ENCODE measurements around the gene THPO.
A peak's percentile ranks its signal among the peaks of the same experiment; 100 is the strongest.

THPO gene

GRCh38 chr3:184361932-184362667, 15.9 kb downstream of the THPO start:
- no peak for DNase-seq

GRCh38 chr3:184361532-184361931, 16.5 kb downstream of the THPO start, which contains the start of the genes CLCN2 and POLR2H:
Gene CLCN2, minus strand, starts transcription at chr3:184361605. Its CDS starts 126 bp downstream, at chr3:184361479.
Gene POLR2H, plus strand, starts transcription at chr3:184361710. Its CDS starts 1,783 bp downstream, at chr3:184363493.
- DNase-seq: peak; percentile 39

DNA sequence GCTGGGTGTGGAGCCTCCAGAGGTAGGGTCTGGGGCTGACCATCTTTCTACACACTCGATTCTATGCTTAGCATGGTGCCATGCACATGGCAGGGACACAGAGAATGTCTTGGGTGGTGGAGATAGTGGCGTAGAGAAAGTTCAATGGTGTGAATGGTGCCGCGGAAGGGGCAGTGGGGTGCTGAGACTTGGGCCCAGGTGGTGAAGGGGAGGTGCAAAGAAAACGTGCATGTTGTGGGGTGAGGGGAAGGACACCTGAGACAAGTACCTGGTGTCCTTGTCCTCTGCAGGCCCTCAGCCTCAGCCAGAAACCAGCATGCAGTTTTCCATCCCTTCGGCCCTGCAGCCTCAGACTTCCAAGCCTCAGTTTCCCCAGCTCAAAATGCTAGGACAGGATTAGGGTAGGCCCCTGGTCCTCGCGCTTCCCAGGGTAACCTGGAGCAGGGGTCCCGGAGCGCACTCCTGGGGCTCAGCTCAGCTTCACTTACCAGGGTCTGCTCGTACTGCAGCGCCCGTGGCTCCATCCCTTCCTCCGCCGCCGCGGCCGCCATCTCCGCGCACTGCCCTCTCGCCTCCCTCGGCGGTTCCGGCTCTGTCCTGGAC, 17.0 kb downstream of the THPO start:
- DNase-seq: no peak

- no peak for DNase-seq
Measured at GRCh38 chr3:184360070-184360928, 17.7 kb downstream of the THPO start.

- no peak for DNase-seq
Measured at GRCh38 chr3:184359610-184360009, 18.4 kb downstream of the THPO start.

DNA sequence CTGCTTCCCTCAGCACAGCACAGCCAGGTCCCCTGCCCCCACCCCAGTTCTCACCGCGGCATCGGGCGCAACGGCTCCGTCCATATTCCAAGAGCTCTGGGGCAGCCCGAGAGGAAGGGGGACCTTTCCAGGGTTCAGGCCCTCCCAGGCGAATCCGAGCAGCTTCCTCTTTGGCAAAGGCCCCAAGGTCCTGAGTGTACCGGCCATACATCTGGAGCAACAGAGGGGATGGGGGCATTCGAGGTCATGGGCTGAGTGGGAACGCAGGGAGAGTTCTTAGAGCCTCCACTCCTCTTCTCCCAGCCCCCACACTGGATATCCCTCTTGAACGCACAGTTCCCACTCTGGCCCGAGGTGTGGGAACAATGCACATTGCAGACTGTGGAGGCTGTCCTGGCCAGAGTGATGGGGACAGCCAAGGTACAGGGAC, 19.1 kb downstream of the THPO start:
- DNase-seq: no peak

DNA sequence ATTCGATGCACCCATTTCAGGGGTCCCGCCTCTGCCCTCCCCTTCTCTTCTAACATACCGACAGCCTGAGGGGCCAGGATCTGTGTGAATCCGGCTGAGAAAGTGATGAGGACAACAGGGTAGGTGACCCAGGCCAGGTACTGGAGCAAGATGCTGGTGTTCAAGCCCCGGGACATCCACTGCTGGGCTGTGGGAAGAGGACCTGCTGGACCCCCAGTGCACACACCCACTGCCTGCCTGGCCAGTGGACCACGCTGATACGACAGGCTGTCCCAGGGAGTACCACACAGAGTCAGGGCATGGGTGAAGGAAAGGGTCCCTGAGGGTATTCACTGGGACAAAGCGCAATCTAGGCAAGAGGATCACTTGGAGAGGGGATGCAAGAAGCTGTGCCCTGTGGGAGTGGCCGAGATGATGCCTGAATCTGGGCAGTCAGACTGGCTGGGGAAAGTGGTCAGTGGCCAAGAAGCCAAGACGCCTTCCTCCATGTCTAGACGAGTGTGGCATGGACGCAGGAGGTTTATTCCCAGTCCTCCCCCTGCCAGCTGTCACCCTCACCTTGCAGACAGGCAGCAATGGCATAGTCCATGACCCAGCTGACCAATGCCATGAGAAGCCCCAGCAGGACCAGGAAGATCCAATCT, 19.8 kb downstream of the THPO start:
- DNase-seq: no peak

DNA sequence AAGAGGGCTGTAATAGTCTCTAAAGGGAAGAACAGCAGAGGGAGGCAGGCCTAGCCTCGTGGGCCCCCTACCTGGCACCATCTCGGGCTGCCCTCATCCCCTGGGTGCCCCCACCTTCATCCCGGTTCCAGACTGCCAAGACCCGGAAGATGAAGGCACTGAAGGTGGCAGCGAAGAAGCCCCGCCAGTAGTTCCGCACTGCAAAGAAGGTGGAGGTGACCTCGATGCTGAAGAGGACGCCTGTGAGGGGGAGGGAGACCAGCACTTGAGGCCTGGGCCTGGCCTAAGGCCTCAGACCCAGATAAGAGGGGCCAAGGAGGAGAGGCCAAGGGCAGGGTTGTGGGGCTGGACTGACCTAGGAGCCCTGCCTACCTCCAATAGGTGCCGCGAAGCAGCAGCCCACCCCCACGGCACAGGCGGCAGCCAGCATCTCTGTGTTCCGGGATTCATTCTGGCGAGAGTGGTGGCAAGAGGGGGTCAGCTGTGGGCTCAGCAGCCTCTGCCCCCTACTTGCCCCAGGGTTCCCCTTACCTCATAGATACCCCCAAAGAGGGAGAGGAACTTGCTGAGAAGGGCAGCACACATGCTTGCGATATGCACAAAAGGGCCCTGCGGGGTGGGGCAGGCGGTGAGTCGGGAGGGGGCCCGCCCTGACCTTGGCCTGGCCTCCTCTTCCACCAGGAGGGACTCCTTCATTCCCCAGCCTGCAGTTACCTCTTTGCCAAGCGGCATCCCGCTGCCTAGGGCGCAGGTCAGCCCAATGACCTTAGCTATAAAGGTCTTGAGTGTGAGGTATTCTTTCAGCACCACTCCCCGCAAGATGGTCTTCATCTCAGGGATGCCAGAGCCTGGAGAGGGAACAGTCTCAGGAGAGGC, 20.5 kb downstream of the THPO start:
- no peak for DNase-seq

DNA sequence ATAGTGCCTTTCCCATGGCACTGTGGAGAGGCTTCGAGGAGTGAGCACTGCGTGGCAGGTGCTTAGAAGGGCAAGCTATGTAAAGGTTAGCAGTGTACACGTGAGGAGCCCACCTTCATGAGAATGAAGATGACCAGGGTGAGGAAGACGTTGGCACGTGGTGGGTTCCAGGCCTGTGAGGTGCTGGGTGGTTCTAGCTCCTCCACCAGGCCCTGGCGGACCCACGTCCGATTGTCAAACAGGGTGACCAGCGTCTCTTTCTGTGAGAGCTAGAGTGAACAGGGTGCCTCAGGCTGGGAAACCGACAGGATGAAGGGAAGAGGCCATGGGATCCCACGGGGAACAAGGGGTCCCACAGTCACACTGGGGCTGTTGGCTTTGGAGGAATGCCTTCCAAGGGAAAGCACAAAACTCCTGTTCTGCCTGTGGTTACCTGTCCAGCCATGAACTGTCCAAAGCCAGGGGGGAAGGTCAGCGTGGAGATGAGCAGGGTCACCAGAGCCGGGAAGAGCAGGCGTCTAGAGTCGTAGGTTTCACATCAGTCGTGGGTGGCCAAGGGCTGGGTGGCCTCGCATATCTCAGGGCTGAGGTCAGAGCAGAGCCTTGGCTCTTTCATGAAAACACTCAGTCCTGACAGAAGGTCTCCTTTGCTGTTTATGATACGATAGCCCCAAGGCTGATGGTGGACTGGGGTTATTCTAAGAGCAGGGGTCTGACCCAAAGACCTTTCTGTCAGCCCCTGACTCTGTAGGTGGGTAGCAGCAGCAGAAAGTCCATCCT, 22.6 kb downstream of the THPO start:
- no peak for DNase-seq

DNA sequence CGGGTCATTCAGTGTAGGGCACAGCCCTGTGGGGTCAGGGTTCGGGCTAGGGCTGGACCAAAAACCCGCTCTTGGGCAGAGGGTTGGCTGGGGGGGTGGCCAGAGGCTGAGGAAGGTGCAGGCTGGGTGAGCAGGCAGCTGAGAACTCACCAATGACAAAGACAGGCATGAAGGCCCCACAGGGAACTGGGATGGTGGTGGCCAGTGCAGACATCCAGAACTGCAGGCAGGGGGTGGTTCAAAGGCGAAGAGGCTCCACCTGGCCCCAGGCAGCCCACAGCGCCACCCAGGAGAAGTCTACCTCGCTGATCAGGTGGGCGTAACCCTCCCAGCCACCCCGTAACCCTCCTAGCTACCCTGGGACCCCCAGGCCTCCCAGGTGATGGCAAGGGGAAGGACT, 23.3 kb downstream of the THPO start:
- DNase-seq: no peak

DNA sequence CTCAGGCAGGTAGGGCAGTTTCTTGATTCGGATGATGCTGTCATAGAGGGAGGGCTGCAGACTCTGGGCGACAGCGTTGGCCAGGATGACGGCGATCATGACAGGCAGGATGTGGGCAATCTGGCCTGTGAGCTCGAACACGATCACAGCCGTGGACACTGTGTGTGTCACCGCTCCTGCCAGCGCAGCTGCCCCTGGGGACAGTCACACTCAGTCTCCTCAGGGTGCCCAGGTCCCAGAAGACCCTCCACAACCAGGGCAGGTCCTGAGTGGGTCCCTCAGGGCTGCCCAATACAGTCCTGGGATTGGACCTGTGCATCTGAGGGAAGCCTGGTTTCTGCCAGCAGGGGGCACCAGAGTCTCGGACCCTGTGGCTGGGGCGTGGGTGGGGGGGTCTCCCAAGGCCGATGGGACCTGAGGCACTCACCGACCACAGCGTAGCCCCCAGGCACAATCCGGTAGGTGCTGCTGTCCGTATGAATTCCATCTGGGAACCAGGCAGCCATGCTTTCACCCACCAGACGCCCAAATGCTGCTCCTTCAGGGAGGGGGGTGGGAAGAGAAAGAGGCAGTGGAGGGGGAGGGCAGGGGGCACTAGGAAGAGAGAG, 23.8 kb downstream of the THPO start:
- DNase-seq: no peak

GRCh38 chr3:184353546-184353941, 24.5 kb downstream of the THPO start:
- no peak for DNase-seq

DNA sequence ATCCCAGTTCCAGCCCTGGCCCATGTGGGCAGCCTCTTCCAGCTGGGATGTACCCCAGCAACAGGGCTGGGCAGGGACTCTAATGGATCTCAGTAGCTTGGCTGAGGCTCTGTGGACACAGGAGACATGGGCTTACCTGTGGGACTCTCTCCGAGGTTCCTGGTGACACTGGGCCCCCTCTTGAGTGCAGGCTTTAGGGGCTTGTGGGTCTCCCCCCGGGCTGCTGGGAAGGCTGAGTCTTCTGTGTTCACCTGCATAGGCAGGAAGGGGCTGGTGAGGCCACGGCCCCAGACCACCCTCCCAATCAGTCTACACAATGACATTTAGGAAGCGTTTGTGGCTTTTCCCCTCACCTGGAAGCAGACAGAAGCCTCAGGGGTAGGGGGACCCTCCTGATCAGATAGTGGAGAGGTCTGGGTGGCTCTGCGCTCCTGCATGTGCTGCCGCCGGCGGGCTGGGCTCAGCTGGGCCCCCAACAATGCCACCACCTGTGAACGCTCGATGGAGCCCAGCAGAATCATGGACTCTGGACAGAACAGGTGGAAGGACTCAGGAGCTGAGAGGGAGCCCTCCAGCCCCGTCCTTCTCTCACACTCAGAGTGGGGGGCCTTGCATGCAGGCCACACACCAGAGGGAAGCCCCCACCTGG, 25.0 kb downstream of the THPO start:
- no peak for DNase-seq

- DNase-seq: no peak
Measured at GRCh38 chr3:184352149-184352785, 25.7 kb downstream of the THPO start.

GRCh38 chr3:184351511-184352148, 26.4 kb downstream of the THPO start:
- DNase-seq: no peak

DNA sequence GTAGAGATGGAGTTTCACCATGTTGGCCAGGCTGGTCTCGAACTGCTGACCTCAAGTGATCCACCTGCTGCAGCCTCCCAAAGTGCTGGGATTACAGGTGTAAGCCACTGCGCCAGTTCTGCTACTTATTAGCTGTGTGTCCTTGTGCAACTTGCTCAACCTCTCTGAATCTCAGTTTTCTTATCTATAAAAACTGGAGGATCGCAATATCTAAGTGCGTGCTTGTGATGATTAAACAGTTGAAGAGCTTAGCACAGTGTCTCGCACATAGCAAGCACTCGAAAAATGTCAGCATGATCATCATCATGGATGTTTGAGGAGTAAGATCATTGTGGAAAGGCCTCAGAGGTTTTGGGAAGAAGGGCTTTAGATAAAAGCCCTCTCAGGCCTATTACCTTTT, 27.4 kb downstream of the THPO start:
- DNase-seq: no peak

DNA sequence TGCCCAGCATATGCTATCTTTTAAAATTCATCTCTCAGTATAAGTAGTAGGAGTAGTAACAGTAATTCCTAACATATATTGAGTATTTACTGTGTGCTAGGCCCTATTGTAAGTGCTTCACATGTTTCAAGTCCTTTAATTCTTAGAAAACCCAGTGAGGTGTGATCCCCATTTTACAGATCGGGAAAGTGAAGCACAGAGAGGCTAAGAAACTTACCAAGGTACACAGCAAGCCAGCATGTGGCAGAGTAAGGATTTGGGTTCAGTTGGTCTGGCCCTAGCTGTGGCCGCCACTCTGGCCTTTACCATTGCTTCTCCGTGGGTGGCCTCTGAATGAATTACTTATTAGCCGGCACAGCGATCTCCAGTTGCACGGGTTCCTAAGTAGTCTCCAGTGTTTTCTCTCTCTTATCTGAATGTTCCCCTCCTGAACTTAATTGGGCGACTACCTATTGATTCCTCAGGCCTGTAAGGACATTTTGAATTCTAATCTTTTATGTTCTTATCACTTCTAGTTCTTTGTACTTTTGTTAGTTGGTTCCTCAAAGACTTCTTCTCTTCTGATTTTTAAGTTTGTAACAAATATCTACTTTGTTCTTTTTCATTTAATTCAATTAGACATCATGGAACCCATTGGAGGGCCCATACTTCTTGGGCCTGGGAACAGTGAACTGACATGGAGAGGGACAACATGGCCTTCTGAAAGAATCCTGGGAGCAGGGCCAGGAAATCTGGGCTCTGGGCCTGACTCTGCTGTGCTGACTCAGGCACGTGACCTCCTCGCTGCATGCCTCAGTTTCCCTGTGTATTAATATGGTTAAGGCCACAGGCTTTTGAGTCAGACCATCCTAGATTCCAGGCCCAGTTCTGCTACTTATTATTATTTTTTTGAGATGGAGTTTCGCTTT, 28.2 kb downstream of the THPO start:
- DNase-seq: no peak

GRCh38 chr3:184348057-184348382, 30.0 kb downstream of the THPO start:
- DNase-seq: no peak
